GM23338 (cell line): Measurements from ENCODE around the gene MINAR1. TPM values are rescaled to one million over a fixed set of nuclear protein-coding genes. Genes with fewer than 3 reads are reported as not detected.

Experiments used
- ATAC-seq: fragments of 200-7000 bp; cut with Tn5 transposase; 3 replicates; pipeline ENCODE4 v1.9.1; 2020
- DNase-seq: peaks from one replicate; pipeline ENCODE4 v3.0.0-alpha.2; 2015; ENCODE audit warnings: low spot score
- H2AFZ ChIP-seq: fragments of 200-600 bp; sonication (generic); 2 replicates; pipeline ENCODE4 v1.8.0; 2016; ENCODE audit warnings: antibody characterized with exemption, mild to moderate bottlenecking, moderate library complexity
- H3F3A ChIP-seq: fragments of 200-600 bp; sonication (generic); replicated peaks from 2 replicates; pipeline ENCODE4 v1.8.0; 2017; ENCODE audit warnings: antibody characterized with exemption, mixed run types, low read depth
- H3K27ac ChIP-seq: fragments of 200-600 bp; sonication (generic); 2 replicates; pipeline ENCODE4 v1.6.1; 2016; ENCODE audit warnings: low read depth
- H3K27me3 ChIP-seq: fragments of 200-600 bp; sonication (generic); 2 replicates; pipeline ENCODE4 v1.8.0; 2016; ENCODE audit warnings: mild to moderate bottlenecking, mixed run types, moderate library complexity; ENCODE audit not compliant: insufficient read depth
- H3K36me3 ChIP-seq: fragments of 200-600 bp; sonication (generic); 2 replicates; pipeline ENCODE4 v1.8.0; 2016; ENCODE audit warnings: mild to moderate bottlenecking; ENCODE audit not compliant: insufficient read depth
- H3K4me1 ChIP-seq: fragments of 200-600 bp; sonication (generic); 2 replicates; pipeline ENCODE4 v1.8.0; 2016; ENCODE audit warnings: mild to moderate bottlenecking, moderate library complexity; ENCODE audit not compliant: insufficient read depth
- H3K4me2 ChIP-seq: fragments of 200-600 bp; sonication (generic); 2 replicates; pipeline ENCODE4 v1.7.1; 2017; ENCODE audit warnings: mixed run types
- H3K4me3 ChIP-seq: fragments of 200-600 bp; sonication (generic); 2 replicates; pipeline ENCODE4 v1.6.1; 2016; ENCODE audit warnings: mixed run types
- H3K79me2 ChIP-seq: fragments of 200-600 bp; sonication (generic); replicated peaks from 2 replicates; pipeline ENCODE4 v1.8.0; 2017; ENCODE audit warnings: mild to moderate bottlenecking; ENCODE audit not compliant: insufficient read depth
- H3K9me2 ChIP-seq: fragments of 200-600 bp; sonication (generic); 2 replicates; pipeline ENCODE4 v1.8.0; 2017; ENCODE audit not compliant: insufficient read depth
- H4K20me1 ChIP-seq: fragments of 200-600 bp; sonication (generic); replicated peaks from 2 replicates; pipeline ENCODE4 v1.8.0; 2017; ENCODE audit warnings: mild to moderate bottlenecking; ENCODE audit not compliant: insufficient read depth
- H3K27ac Mint-ChIP-seq: 2 replicates; pipeline ENCODE4 v1.8.0; 2020; ENCODE audit warnings: inconsistent platforms, mild to moderate bottlenecking, moderate library complexity, mixed read lengths
- H3K27me3 Mint-ChIP-seq: 3 replicates; pipeline ENCODE4 v1.8.0; 2022; ENCODE audit warnings: low read depth, mild to moderate bottlenecking, moderate library complexity, mixed read lengths, inconsistent platforms; ENCODE audit not compliant: insufficient read depth, poor library complexity
- H3K36me3 Mint-ChIP-seq: 3 replicates; pipeline ENCODE4 v1.8.0; 2021; ENCODE audit warnings: low read depth, mild to moderate bottlenecking, inconsistent platforms, moderate library complexity, mixed read lengths
- H3K4me1 Mint-ChIP-seq: 3 replicates; pipeline ENCODE4 v1.8.0; 2020; ENCODE audit warnings: mild to moderate bottlenecking, inconsistent platforms, mixed read lengths
- H3K4me3 Mint-ChIP-seq: 3 replicates; pipeline ENCODE4 v1.8.0; 2021; ENCODE audit warnings: moderate library complexity, mild to moderate bottlenecking, inconsistent platforms, mixed read lengths
- H3K9me3 Mint-ChIP-seq: 3 replicates; pipeline ENCODE4 v1.8.0; 2020; ENCODE audit warnings: moderate library complexity, mild to moderate bottlenecking, inconsistent platforms, mixed read lengths
- CREB1 ChIP-seq: fragments of 250-450 bp; sonication (Bioruptor Pico); IDR thresholded peaks from 2 replicates; pipeline ENCODE4 v1.5.0; 2020; ENCODE audit warnings: low read depth, mild to moderate bottlenecking, moderate library complexity
- CTCF ChIP-seq, 2 experiments: fragments of 200-600 bp in 1 of 2; sonication (generic) in 1 of 2; conservative IDR thresholded peaks; 2 replicates each; pipeline versions ENCODE4 v1.5.1 to v1.6.1; 2016 to 2017; ENCODE audit warnings: antibody characterized with exemption in 2 of 2, low read depth in 2 of 2, mild to moderate bottlenecking in 2 of 2, moderate library complexity in 1 of 2
- JUNB ChIP-seq: IDR thresholded peaks from one replicate; pipeline ENCODE4 v1.6.1; 2016; ENCODE audit warnings: antibody characterized with exemption; ENCODE audit not compliant: unreplicated experiment
- POLR2AphosphoS5 ChIP-seq: IDR thresholded peaks from 2 replicates; pipeline ENCODE4 v1.6.1; 2016; ENCODE audit warnings: antibody characterized with exemption, low read depth
- REST ChIP-seq: IDR thresholded peaks from one replicate; pipeline ENCODE4 v1.6.1; 2018; ENCODE audit warnings: antibody characterized with exemption; ENCODE audit not compliant: unreplicated experiment
- STAT1 ChIP-seq: IDR thresholded peaks from one replicate; pipeline ENCODE4 v1.6.1; 2016; ENCODE audit warnings: antibody characterized with exemption; ENCODE audit not compliant: unreplicated experiment
- ZNF114 ChIP-seq: fragments of 250-450 bp; sonication (Bioruptor Pico); IDR thresholded peaks from 2 replicates; pipeline ENCODE4 v1.5.0; 2020; ENCODE audit warnings: mild to moderate bottlenecking, moderate library complexity
- ZNF331 ChIP-seq: fragments of 250-450 bp; sonication (Bioruptor Pico); IDR thresholded peaks from 2 replicates; pipeline ENCODE4 v1.5.0; 2020; ENCODE audit warnings: low read depth, mild to moderate bottlenecking, moderate library complexity
- polyA plus RNA-seq: library from polyadenylated mRNA; unstranded; fragments of >200 nt; fragmentation: Nextera tagmentation; extraction: Ambion mirVana; gene quantifications from 2 replicates; pipeline ENCODE4 v1.2.1, GENCODE V29; 2016
- total RNA-seq: library from RNA; depleted of rRNA; stranded (reverse); fragments of >200 nt; shearing (Covaris generic); gene quantifications from 2 replicates; pipeline ENCODE4 v1.2.3, GENCODE V29; 2014
- TF ChIP-seq, protein P1 (sequence below): IDR thresholded peaks from 2 replicates; pipeline ENCODE4 v1.6.1; 2016; ENCODE audit warnings: antibody characterized with exemption

Gene MINAR1
- total and polyA plus RNA-seq, 2 experiments from 2014 or later: 0.32 to 1.4 TPM

GRCh38 chr15:79478108-79478507, 46.0 kb downstream of the MINAR1 start (continued):
- TF ChIP-seq CTCF (conservative IDR thresholded peaks at IDR 0.05; ENCODE audit: low read depth in 2 of 2): no peak
- TF ChIP-seq REST: no peak
- TF ChIP-seq STAT1: no peak
- no peak for TF ChIP-seq POLR2AphosphoS5

DNA sequence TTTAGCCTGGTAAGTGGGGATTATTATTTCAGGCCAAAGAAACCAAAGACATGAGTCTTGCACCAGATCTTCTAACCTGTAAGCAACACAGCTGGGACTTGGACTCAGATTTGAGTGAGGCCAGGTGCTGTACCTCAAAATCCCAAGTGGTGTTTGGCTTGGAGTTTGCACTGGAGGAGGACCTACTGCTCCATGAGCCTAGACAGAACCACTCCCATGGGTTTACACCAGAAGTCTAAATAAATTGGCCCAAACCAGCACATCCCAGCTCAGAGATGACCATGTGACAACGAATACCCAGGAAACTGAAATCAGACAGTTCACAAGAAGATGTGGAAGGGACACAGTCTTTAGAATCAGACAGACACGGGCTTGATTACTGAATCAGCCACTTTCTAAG, 47.5 kb downstream of the MINAR1 start:
- no peaks in the 10 kb centered on the region for H3K27me3 ChIP-seq
- Mint-ChIP-seq H3K9me3 (no peaks in the 10 kb centered on the region), H3K36me3 (no peaks in the 10 kb centered on the region), H3K27ac (no peak overlapping the region), H3K4me1 (no peaks in the 10 kb centered on the region), H3K27me3 (no peaks in the 10 kb centered on the region), H3K4me3 (no peak overlapping the region)
- no peaks in the 10 kb centered on the region for H3K9me2 ChIP-seq
- H3K4me1 ChIP-seq: no peaks in the 10 kb centered on the region
- H3K27ac ChIP-seq: no peak overlapping the region
- H3K4me3 ChIP-seq: no peak overlapping the region
- H3F3A ChIP-seq: no peaks in the 10 kb centered on the region
- no peak overlapping the region for H2AFZ ChIP-seq
- H3K79me2 ChIP-seq: no peaks in the 10 kb centered on the region
- H3K36me3 ChIP-seq: no peaks in the 10 kb centered on the region
- no peak for DNase-seq
- no peak for ATAC-seq
- no peak overlapping the region for H3K4me2 ChIP-seq
- no peaks in the 10 kb centered on the region for H4K20me1 ChIP-seq
- no peak for TF ChIP-seq POLR2AphosphoS5
- no peak for TF ChIP-seq JUNB
- TF ChIP-seq CTCF (conservative IDR thresholded peaks at IDR 0.05; ENCODE audit: low read depth in 2 of 2): no peak
- no peak for TF ChIP-seq CREB1 (CRISPR knock-in tag)
- TF ChIP-seq REST: no peak
- TF ChIP-seq ZNF114: no peak
- TF ChIP-seq, protein P1, sequence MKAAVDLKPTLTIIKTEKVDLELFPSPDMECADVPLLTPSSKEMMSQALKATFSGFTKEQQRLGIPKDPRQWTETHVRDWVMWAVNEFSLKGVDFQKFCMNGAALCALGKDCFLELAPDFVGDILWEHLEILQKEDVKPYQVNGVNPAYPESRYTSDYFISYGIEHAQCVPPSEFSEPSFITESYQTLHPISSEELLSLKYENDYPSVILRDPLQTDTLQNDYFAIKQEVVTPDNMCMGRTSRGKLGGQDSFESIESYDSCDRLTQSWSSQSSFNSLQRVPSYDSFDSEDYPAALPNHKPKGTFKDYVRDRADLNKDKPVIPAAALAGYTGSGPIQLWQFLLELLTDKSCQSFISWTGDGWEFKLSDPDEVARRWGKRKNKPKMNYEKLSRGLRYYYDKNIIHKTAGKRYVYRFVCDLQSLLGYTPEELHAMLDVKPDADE: no peak
- TF ChIP-seq ZNF331 (CRISPR knock-in tag): no peak
- no peak for TF ChIP-seq STAT1
